ENCODE results near the gene USH1C. TPM values are rescaled to one million over a fixed set of nuclear protein-coding genes. Genes with fewer than 3 reads are reported as not detected.

USH1C gene
- total and polyA plus RNA-seq, 9 donors, result 0.25 to 1.2 (median 1.00) TPM; not detected in 5

GRCh38 chr11:17522655-17523054, 21.6 kb downstream of the USH1C start:
- Histone ChIP-seq H3K36me3 (no peaks in the 10 kb centered on the region), H3K9me3 (no peaks in the 10 kb centered on the region), H3K4me1 (ENCODE audit: insufficient read depth) (no peaks in the 10 kb centered on the region), H3K27me3 (no peaks in the 10 kb centered on the region), H3K4me3 (no peak overlapping the region), H3K27ac (no peak overlapping the region)
- intact Hi-C loops (cut with DNase I), result no loop called here
- TF ChIP-seq EP300 (IDR thresholded peaks at IDR 0.05) (no peak), CTCF (IDR thresholded peaks at IDR 0.05) (no peak), POLR2A (IDR thresholded peaks at IDR 0.05) (no peak)
- WGBS, 3 donors, result 79 to 88% (median 84%) methylated on average over 16 to 17 of the region's 17 CpGs
- DNase-seq, result no peak

- 70 to 73% (median 71%) methylated on average over 11 of the region's 11 CpGs for WGBS, 3 donors
- TF ChIP-seq POLR2A (IDR thresholded peaks at IDR 0.05) (no peak), CTCF (IDR thresholded peaks at IDR 0.05) (no peak), EP300 (IDR thresholded peaks at IDR 0.05) (no peak)
- H3K36me3 ChIP-seq, result no peaks in the 10 kb centered on the region
- intact Hi-C loops (cut with DNase I), result no loop called here
- no peak overlapping the region for H3K27ac ChIP-seq
- no peak for DNase-seq
- no peaks in the 10 kb centered on the region for H3K9me3 ChIP-seq
- H3K4me1 ChIP-seq (ENCODE audit: insufficient read depth), result no peaks in the 10 kb centered on the region
- no peak overlapping the region for H3K4me3 ChIP-seq
- H3K27me3 ChIP-seq, result no peaks in the 10 kb centered on the region
Measured at GRCh38 chr11:17521106-17521900, 22.9 kb downstream of the USH1C start.

- Histone ChIP-seq H3K9me3 (no peaks in the 10 kb centered on the region), H3K36me3 (no peaks in the 10 kb centered on the region), H3K27me3 (no peaks in the 10 kb centered on the region), H3K27ac (no peak overlapping the region), H3K4me3 (no peak overlapping the region), H3K4me1 (ENCODE audit: insufficient read depth) (no peaks in the 10 kb centered on the region)
- intact Hi-C loops (cut with DNase I), result no loop called here
- TF ChIP-seq POLR2A (IDR thresholded peaks at IDR 0.05) (no peak), EP300 (IDR thresholded peaks at IDR 0.05) (no peak), CTCF (IDR thresholded peaks at IDR 0.05) (no peak)
- WGBS, 3 donors, result 55 to 63% (median 59%) methylated on average over 7 of the region's 7 CpGs
- no peak for DNase-seq
Measured at GRCh38 chr11:17519061-17519885, 24.9 kb downstream of the USH1C start.

- TF ChIP-seq POLR2A (IDR thresholded peaks at IDR 0.05), result no peak
- no peak for TF ChIP-seq CTCF (IDR thresholded peaks at IDR 0.05)
- TF ChIP-seq EP300 (IDR thresholded peaks at IDR 0.05), result no peak
- Histone ChIP-seq H3K4me3 (no peak overlapping the region), H3K9me3 (no peaks in the 10 kb centered on the region), H3K27me3 (no peaks in the 10 kb centered on the region), H3K4me1 (ENCODE audit: insufficient read depth) (no peaks in the 10 kb centered on the region), H3K36me3 (no peaks in the 10 kb centered on the region), H3K27ac (no peak overlapping the region)
- no peak for DNase-seq
- 79 to 85% (median 81%) methylated on average over 2 of the region's 2 CpGs for WGBS, 3 donors
- intact Hi-C loops (cut with DNase I), result no loop called here
Measured at GRCh38 chr11:17518366-17518765, 25.9 kb downstream of the USH1C start.

All from ovary (tissue), 9 donors.